H9 (cell line): ENCODE data around the gene PLXNA1. TPM values are rescaled to one million over a fixed set of nuclear protein-coding genes. Genes with fewer than 3 reads are reported as not detected.

Experiments
- DNase-seq: peaks from one replicate; pipeline ENCODE4 v3.0.0-alpha.2; 2017
- H2AFZ ChIP-seq: one replicate; pipeline ENCODE4 v1.6.1; 2013; ENCODE audit warnings: mild to moderate bottlenecking, low read length, control low read depth, moderate library complexity
- H2AK5ac ChIP-seq: 2 replicates; pipeline ENCODE4 v1.6.1; 2013; ENCODE audit warnings: low read length, control low read depth, mixed read lengths; ENCODE audit not compliant: insufficient read length
- H2BK120ac ChIP-seq: one replicate; pipeline ENCODE4 v1.6.1; 2013; ENCODE audit warnings: low read depth, mild to moderate bottlenecking, low read length, control low read depth, inconsistent platforms; ENCODE audit not compliant: poor library complexity, severe bottlenecking
- H2BK12ac ChIP-seq: 2 replicates; pipeline ENCODE4 v1.6.1; 2013; ENCODE audit warnings: low read length, control low read depth, mixed read lengths, low read depth; ENCODE audit not compliant: insufficient read length
- H2BK15ac ChIP-seq: 2 replicates; pipeline ENCODE4 v1.6.1; 2013; ENCODE audit warnings: low read depth, low read length, control low read depth
- H2BK20ac ChIP-seq: one replicate; pipeline ENCODE4 v1.6.1; 2013; ENCODE audit warnings: low read depth, mild to moderate bottlenecking, low read length, control low read depth, inconsistent platforms; ENCODE audit not compliant: poor library complexity, severe bottlenecking
- H2BK5ac ChIP-seq: 2 replicates; pipeline ENCODE4 v1.6.1; 2013; ENCODE audit warnings: low read length, control low read depth, mixed read lengths; ENCODE audit not compliant: insufficient read length
- H3K14ac ChIP-seq: 2 replicates; pipeline ENCODE4 v1.6.1; 2013; ENCODE audit warnings: low read length, control low read depth; ENCODE audit not compliant: insufficient read depth
- H3K18ac ChIP-seq: 2 replicates; pipeline ENCODE4 v1.6.1; 2013; ENCODE audit warnings: low read depth, mild to moderate bottlenecking, mixed read lengths, low read length, control low read depth; ENCODE audit not compliant: insufficient read length
- H3K23ac ChIP-seq: 2 replicates; pipeline ENCODE4 v1.6.1; 2013; ENCODE audit warnings: low read length, control low read depth, mixed read lengths, low read depth; ENCODE audit not compliant: insufficient read length
- H3K23me2 ChIP-seq: 2 replicates; pipeline ENCODE4 v1.6.1; 2013; ENCODE audit warnings: low read depth, mild to moderate bottlenecking, mixed read lengths, low read length, control low read depth; ENCODE audit not compliant: insufficient read length, poor library complexity, severe bottlenecking
- H3K27ac ChIP-seq: 2 replicates; pipeline ENCODE4 v1.5.1; 2013; ENCODE audit warnings: low read length, control low read depth, mixed read lengths, low read depth; ENCODE audit not compliant: insufficient read length
- H3K27me3 ChIP-seq: 2 replicates; pipeline ENCODE4 v1.6.1; 2013; ENCODE audit warnings: low read length, control low read depth, inconsistent platforms; ENCODE audit not compliant: insufficient read depth
- H3K4ac ChIP-seq: 2 replicates; pipeline ENCODE4 v1.6.1; 2013; ENCODE audit warnings: low read depth, mild to moderate bottlenecking, control low read depth, inconsistent platforms, low read length, moderate library complexity
- H3K4me1 ChIP-seq: 2 replicates; pipeline ENCODE4 v1.6.1; 2013; ENCODE audit warnings: low read length, control low read depth, inconsistent platforms; ENCODE audit not compliant: insufficient read depth
- H3K4me2 ChIP-seq: 2 replicates; pipeline ENCODE4 v1.6.1; 2013; ENCODE audit warnings: low read length, control low read depth, mixed read lengths; ENCODE audit not compliant: insufficient read length, insufficient read depth
- H3K56ac ChIP-seq: 2 replicates; pipeline ENCODE4 v1.6.1; 2013; ENCODE audit warnings: low read depth, mild to moderate bottlenecking, mixed read lengths, low read length, control low read depth; ENCODE audit not compliant: insufficient read length
- H3K79me1 ChIP-seq: 2 replicates; pipeline ENCODE4 v1.6.1; 2013; ENCODE audit warnings: low read depth, mild to moderate bottlenecking, moderate library complexity, low read length, control low read depth, inconsistent platforms; ENCODE audit not compliant: insufficient read depth, poor library complexity, severe bottlenecking
- H3K79me2 ChIP-seq: 2 replicates; pipeline ENCODE4 v1.6.1; 2013; ENCODE audit warnings: low read length, control low read depth, inconsistent platforms; ENCODE audit not compliant: insufficient read depth
- H3K9ac ChIP-seq: 2 replicates; pipeline ENCODE4 v1.6.1; 2013; ENCODE audit warnings: low read length, control low read depth, mixed read lengths; ENCODE audit not compliant: insufficient read length; ENCODE audit errors: extremely low read depth
- H3K9me3 ChIP-seq: one replicate; pipeline ENCODE4 v1.6.1; 2013; ENCODE audit warnings: low read depth, low read length, inconsistent platforms; ENCODE audit not compliant: control insufficient read depth
- H3T11ph ChIP-seq: one replicate; pipeline ENCODE4 v1.6.1; 2013; ENCODE audit warnings: mild to moderate bottlenecking, low read length, control low read depth, inconsistent platforms
- H4K20me1 ChIP-seq: one replicate; pipeline ENCODE4 v1.6.1; 2013; ENCODE audit not compliant: control insufficient read depth, insufficient read length, insufficient read depth
- H4K5ac ChIP-seq: 2 replicates; pipeline ENCODE4 v1.6.1; 2013; ENCODE audit warnings: low read depth, mild to moderate bottlenecking, mixed read lengths, low read length, control low read depth; ENCODE audit not compliant: insufficient read length
- H4K8ac ChIP-seq: replicated peaks from 2 replicates; pipeline ENCODE4 v1.6.1; 2013; ENCODE audit warnings: low read length, control low read depth, mixed read lengths, low read depth; ENCODE audit not compliant: insufficient read length
- H4K91ac ChIP-seq: 2 replicates; pipeline ENCODE4 v1.6.1; 2013; ENCODE audit warnings: low read depth, mild to moderate bottlenecking, moderate library complexity, mixed read lengths, low read length, control low read depth; ENCODE audit not compliant: insufficient read length
- H3K27ac Mint-ChIP-seq, 3 experiments: 2 replicates in 2 of 3; 3 replicates in 1 of 3; pipeline ENCODE4 v1.8.0; 2020 to 2021; ENCODE audit warnings: mixed read lengths in 3 of 3, mild to moderate bottlenecking in 1 of 3, moderate library complexity in 1 of 3
- H3K27me3 Mint-ChIP-seq: 2 replicates; pipeline ENCODE4 v1.8.0; 2021; ENCODE audit warnings: low read depth, mild to moderate bottlenecking, moderate library complexity, mixed read lengths
- H3K36me3 Mint-ChIP-seq, 3 experiments: 2 replicates in 2 of 3; 3 replicates in 1 of 3; pipeline ENCODE4 v1.8.0; 2020 to 2021; ENCODE audit warnings: low read depth in 3 of 3, mixed read lengths in 3 of 3; ENCODE audit not compliant: insufficient read depth in 1 of 3
- H3K4me1 Mint-ChIP-seq, 2 experiments: 2 replicates each; pipeline ENCODE4 v1.8.0; 2020; ENCODE audit warnings: mixed read lengths in 2 of 2
- H3K4me3 Mint-ChIP-seq, 2 experiments: 2 replicates in 1 of 2; 3 replicates in 1 of 2; pipeline ENCODE4 v1.8.0; 2020 to 2021; ENCODE audit warnings: mild to moderate bottlenecking in 2 of 2, mixed read lengths in 2 of 2, moderate library complexity in 1 of 2
- H3K9me3 Mint-ChIP-seq, 2 experiments: 2 replicates in 1 of 2; 3 replicates in 1 of 2; pipeline ENCODE4 v1.8.0; 2020; ENCODE audit warnings: mild to moderate bottlenecking in 2 of 2, mixed read lengths in 2 of 2, moderate library complexity in 1 of 2
- CTCF ChIP-seq: fragments of 200-600 bp; sonication (generic); conservative IDR thresholded peaks from 3 replicates; pipeline ENCODE4 v1.8.0; 2021; ENCODE audit warnings: antibody characterized with exemption, mild to moderate bottlenecking
- WGBS: extraction: QIAGEN DNeasy Blood & Tissue Kit; methylation state at CpG from one replicate; pipeline ENCODE4 v1.1.7; 2013; ENCODE audit warnings: missing lambda C conversion rate, low lambda C conversion rate, mixed read lengths; ENCODE audit not compliant: insufficient read length; ENCODE audit errors: extremely low coverage; 5-methylcytosine and 5-hydroxymethylcytosine counted together
- total RNA-seq: library from RNA; stranded (reverse); gene quantifications from 2 replicates; pipeline ENCODE4 v1.2.1, GENCODE V29; 2021

Gene PLXNA1
- total RNA-seq, 1 experiment from 2014 or later, result 42.1 TPM

DNA sequence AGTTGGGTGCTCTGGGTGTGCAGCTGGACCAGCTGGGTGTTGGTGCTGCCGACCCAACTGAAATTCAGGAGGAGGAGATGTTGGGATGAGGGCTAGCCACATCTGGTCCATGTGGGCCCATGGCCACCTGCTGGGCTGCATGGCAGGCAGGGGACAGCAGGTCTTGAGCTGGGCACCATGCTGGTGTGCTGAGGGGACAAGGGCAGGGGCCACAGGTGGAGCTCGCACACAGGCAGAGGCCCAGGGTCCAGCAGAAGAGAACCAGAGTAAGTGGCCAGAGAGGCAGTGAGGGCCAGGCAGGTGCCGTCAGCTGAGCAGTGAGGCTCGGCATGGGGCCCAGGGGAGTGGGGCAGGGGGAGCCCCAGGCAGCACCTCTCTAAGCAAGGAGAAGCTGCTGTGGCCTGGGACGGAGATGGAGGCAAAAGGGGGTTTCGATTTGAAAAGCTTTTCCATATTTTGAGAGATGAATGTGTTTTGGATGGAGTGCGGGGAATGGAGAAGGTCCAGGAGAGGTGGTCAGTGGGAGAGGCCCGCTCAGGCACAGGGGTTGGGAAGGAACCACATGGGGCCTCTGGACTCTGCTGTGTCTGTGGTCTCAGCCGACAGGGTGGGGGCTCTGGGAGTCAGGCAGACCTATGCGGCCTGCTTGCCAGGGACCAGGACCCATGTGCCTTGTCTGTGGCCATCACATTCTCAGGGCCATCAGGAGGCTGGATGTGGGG is 30.5 kb upstream of the PLXNA1 start:
- no peak overlapping the region for H3K4me3 Mint-ChIP-seq
- Histone ChIP-seq H3K18ac (no peak overlapping the region), H2BK5ac (no peak overlapping the region), H2BK20ac (no peak overlapping the region), H2BK12ac (no peak overlapping the region), H4K91ac (no peak overlapping the region), H3K79me1 (no peaks in the 10 kb centered on the region), H2BK120ac (no peak overlapping the region), H2AK5ac (no peak overlapping the region), H4K8ac (no peak overlapping the region), H3K56ac (no peak overlapping the region), H3K23ac (no peak overlapping the region), H3K4ac (no peak overlapping the region), H2AFZ (no peak overlapping the region), H3T11ph (no peak overlapping the region), H2BK15ac (no peak overlapping the region), H3K14ac (no peak overlapping the region), H3K27me3 (no peaks in the 10 kb centered on the region), H3K9me3 (no peaks in the 10 kb centered on the region), H3K4me2 (no peak overlapping the region), H4K20me1 (no peaks in the 10 kb centered on the region), H4K5ac (no peak overlapping the region), H3K4me1 (no peaks in the 10 kb centered on the region), H3K9ac (no peak overlapping the region), H3K23me2 (no peaks in the 10 kb centered on the region), H3K79me2 (no peaks in the 10 kb centered on the region), H3K27ac (no peak overlapping the region)
- WGBS, result 100% methylated on average over 1 of the region's 10 CpGs
- TF ChIP-seq CTCF, result no peak
- no peak overlapping the region for H3K27ac Mint-ChIP-seq
- H3K4me1 Mint-ChIP-seq, result peaks cover 0 to 3% of the 10 kb centered on the region in 2 experiments; a peak in 1 of 4 replicates
- no peaks in the 10 kb centered on the region for H3K9me3 Mint-ChIP-seq
- H3K27me3 Mint-ChIP-seq, result no peaks in the 10 kb centered on the region
- no peak for DNase-seq
- H3K36me3 Mint-ChIP-seq, result no peaks in the 10 kb centered on the region; a peak in 2 of 7 replicates
